ENCODE results near the gene TRMT1.
A peak's percentile ranks its signal among the peaks of the same experiment; 100 is the strongest.

GRCh38 chr19:13149628-13150186 lies 33.2 kb upstream of the TRMT1 start:
- TF ChIP-seq POLR2A (IDR thresholded peaks at IDR 0.05): peak in 1 of 2 donors; percentile 9
- TF ChIP-seq, protein P1, sequence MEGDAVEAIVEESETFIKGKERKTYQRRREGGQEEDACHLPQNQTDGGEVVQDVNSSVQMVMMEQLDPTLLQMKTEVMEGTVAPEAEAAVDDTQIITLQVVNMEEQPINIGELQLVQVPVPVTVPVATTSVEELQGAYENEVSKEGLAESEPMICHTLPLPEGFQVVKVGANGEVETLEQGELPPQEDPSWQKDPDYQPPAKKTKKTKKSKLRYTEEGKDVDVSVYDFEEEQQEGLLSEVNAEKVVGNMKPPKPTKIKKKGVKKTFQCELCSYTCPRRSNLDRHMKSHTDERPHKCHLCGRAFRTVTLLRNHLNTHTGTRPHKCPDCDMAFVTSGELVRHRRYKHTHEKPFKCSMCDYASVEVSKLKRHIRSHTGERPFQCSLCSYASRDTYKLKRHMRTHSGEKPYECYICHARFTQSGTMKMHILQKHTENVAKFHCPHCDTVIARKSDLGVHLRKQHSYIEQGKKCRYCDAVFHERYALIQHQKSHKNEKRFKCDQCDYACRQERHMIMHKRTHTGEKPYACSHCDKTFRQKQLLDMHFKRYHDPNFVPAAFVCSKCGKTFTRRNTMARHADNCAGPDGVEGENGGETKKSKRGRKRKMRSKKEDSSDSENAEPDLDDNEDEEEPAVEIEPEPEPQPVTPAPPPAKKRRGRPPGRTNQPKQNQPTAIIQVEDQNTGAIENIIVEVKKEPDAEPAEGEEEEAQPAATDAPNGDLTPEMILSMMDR (IDR thresholded peaks at IDR 0.05): no peak

Measured in Peyer's patch (tissue), 4 donors.